ENCODE data around the gene RBM10. TPM values are rescaled to one million over a fixed set of nuclear protein-coding genes. Genes with fewer than 3 reads are reported as not detected.

Gene RBM10, protein sequence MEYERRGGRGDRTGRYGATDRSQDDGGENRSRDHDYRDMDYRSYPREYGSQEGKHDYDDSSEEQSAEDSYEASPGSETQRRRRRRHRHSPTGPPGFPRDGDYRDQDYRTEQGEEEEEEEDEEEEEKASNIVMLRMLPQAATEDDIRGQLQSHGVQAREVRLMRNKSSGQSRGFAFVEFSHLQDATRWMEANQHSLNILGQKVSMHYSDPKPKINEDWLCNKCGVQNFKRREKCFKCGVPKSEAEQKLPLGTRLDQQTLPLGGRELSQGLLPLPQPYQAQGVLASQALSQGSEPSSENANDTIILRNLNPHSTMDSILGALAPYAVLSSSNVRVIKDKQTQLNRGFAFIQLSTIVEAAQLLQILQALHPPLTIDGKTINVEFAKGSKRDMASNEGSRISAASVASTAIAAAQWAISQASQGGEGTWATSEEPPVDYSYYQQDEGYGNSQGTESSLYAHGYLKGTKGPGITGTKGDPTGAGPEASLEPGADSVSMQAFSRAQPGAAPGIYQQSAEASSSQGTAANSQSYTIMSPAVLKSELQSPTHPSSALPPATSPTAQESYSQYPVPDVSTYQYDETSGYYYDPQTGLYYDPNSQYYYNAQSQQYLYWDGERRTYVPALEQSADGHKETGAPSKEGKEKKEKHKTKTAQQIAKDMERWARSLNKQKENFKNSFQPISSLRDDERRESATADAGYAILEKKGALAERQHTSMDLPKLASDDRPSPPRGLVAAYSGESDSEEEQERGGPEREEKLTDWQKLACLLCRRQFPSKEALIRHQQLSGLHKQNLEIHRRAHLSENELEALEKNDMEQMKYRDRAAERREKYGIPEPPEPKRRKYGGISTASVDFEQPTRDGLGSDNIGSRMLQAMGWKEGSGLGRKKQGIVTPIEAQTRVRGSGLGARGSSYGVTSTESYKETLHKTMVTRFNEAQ
- 54.0 and 56.7 TPM in 2 replicates for total RNA-seq

DNA sequence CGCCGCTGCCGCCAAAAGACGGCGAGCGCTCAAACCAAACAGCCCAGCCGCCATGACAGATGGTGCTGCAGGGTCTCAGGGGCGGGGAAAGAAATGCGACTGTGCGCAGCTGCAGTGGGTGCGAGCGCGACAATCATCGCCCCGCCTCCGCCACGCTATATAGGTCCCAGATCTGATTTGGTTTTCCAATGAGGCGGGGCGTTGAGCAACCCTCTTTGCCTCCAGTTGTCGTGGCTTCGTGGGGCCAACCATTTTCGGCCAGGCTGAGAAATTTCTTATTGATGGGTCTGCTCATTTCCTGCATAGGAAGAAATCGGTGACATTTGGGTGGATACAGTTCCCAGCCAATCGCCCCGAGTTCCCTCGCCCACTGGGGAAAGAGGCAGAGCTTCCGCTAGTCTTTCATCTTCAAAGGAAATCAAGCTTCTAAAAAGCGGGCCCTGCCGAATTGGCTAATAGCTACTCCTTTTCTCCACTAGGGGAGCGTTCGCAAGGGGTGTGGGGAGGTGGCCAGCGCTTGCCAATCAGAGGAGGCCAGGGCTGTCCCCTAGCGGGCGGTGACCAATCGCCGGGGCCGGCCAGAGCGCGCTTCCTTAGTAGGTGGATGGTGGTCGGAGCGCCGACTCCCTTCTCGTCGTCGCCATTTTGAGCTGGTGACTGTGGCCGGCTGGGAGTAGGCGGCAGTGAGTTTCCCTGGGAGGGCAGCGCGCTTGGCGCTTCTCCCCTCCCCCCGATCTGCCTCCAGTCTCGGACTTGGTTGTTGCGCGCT lies at the start of gene RBM10, which contains the start of gene NDUFB11:
TSS of gene RBM10 (plus strand) at position 596 of the 769 bp plus-strand sequence. CDS start 2,261 bp downstream, outside the sequence.
TSS of gene NDUFB11 (minus strand) at position 77 of the 769 bp plus-strand sequence. CDS start at position 54, 23 bp downstream.

DNA sequence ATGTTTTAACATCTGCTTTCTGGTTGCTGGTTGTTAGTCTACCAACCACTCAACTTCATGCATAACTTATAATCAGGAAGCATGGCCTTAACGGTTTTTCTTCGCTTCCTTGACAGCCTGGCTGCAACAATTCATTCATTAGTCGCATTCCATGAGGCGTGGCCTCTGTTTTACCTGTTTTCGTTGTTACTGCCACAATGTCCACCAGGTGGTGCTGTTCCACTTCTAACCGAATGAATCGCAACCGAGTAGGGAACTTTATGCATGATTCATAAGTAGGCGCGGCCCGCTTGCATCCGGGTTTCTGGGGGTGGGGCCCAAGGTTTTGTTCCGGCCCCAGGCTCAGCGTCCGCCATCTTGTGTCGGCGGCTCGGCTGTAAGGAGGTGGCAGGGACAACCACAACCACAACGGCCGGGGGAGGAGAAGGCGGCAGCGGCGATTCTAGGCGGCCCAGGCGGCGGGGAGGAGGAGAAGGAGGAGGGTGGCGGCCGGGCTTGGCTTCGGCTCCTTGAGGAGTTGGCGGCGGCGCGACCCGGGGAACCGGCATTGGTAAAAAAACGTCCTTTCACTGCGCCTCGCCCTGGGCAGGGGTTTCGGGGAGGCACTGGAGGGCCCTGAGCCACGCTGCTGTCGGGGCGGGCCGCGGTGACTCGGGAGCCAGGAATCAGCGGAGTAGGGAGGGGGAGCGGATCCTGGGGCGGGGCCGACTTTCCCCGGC lies 48.6 kb downstream of the RBM10 start, which contains the start of gene UBA1:
TSS of gene UBA1 (plus strand) at position 355 of the 719 bp plus-strand sequence. CDS start 4,974 bp downstream, outside the sequence.

DNA sequence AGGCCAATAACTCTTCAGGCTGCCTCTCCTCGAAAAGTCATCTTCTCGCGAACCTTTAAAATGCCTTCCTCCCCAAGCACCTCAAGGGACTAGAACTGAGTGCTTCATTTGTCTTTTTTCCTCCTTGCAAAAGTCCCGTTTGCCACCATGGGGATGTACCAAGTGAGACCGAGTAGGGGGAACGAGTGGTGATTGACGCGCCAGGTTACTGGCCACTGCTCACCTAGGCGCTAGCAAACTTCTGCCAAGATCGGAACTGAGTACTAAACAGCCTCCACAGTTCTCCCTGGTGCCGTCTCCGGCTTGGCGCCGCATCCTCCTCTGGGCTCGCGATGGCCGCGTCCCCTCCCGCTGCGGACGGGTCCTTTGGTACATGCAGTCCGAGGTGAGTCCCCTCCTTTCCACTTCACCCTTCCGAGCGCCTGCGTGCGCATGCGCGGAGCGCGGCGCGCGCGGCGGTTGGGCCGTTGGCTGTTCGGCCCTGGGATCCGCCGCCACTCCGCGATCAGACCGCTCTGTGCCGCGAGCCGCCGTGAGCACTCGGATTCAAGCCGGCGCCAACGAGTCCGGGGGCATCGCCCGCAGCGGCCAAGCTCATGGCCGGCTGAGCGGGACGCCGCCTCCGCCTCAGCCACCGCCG lies 73.4 kb downstream of the RBM10 start, which contains the start of gene CDK16:
TSS of gene CDK16 (plus strand) at position 402 of the 640 bp plus-strand sequence. CDS start 4,877 bp downstream, outside the sequence.

DNA sequence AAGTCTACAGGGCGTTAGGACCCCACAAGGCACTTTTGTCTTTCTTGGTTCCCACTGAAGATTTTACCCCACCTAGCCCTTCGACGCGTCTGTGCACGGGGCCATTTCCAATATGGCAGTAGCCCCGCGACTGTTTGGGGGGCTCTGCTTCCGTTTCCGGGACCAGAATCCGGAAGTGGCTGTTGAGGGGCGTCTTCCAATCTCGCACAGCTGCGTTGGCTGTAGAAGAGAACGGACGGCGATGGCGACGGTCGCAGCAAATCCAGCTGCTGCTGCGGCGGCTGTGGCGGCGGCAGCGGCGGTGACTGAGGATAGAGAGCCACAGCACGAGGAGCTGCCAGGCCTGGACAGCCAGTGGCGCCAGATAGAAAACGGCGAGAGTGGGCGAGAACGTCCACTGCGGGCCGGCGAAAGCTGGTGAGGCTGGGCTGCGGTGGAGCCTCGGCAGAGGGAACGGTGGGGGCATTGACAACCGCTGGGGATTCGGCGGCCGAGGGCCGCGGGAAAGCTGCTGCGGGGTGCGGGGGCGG lies 87.8 kb downstream of the RBM10 start, which contains the start of gene USP11:
TSS of gene USP11 (plus strand) at position 207 of the 530 bp plus-strand sequence. CDS start at position 242, 35 bp downstream.

Other genes starting within 250 kb of the RBM10 start
- 4.4 and 4.5 TPM in 2 replicates for gene JADE3, start 232.8 kb upstream of the RBM10 start, total RNA-seq
- gene RGN, start 66.8 kb upstream of the RBM10 start, total RNA-seq: 4.5 and 5.2 TPM in 2 replicates
- 63.6 and 65.7 TPM in 2 replicates for gene NDUFB11, start 519 bp upstream of the RBM10 start, total RNA-seq
- gene UBA1, start 48.6 kb downstream of the RBM10 start, total RNA-seq: 177 and 188 TPM in 2 replicates
- gene CDK16, start 73.5 kb downstream of the RBM10 start, total RNA-seq: 102 and 113 TPM in 2 replicates
- gene USP11, start 87.8 kb downstream of the RBM10 start, total RNA-seq: 49.3 and 51.9 TPM in 2 replicates
- gene ZNF157, start 225.4 kb downstream of the RBM10 start, total RNA-seq: under 0.01 and 0.17 TPM in 2 replicates